Left ventricle myocardium inferior (tissue), 1 donor: ENCODE measurements around the gene CDK5R1. TPM values are rescaled to one million over a fixed set of nuclear protein-coding genes. Genes with fewer than 3 reads are reported as not detected.
A peak's percentile ranks its signal among the peaks of the same experiment; 100 is the strongest.

Experiments
- DNase-seq: peaks from one replicate; pipeline ENCODE4 v3.0.0-alpha.2; 2020
- H3K27ac ChIP-seq: fragments of 200-600 bp; replicated peaks from 2 replicates; pipeline ENCODE4 v1.8.0; 2021
- H3K27me3 ChIP-seq: fragments of 200-600 bp; 2 replicates; pipeline ENCODE4 v1.8.0; 2021; ENCODE audit warnings: low read depth
- H3K36me3 ChIP-seq: fragments of 200-600 bp; 2 replicates; pipeline ENCODE4 v1.8.0; 2021
- H3K4me1 ChIP-seq: fragments of 200-600 bp; 2 replicates; pipeline ENCODE4 v1.8.0; 2021
- H3K4me3 ChIP-seq: fragments of 200-600 bp; 2 replicates; pipeline ENCODE4 v1.8.0; 2021; ENCODE audit warnings: mild to moderate bottlenecking, moderate library complexity
- H3K9me3 ChIP-seq: fragments of 200-600 bp; replicated peaks from 2 replicates; pipeline ENCODE4 v1.8.0; 2021
- CTCF ChIP-seq: fragments of 200-600 bp; IDR thresholded peaks from 2 replicates; pipeline ENCODE4 v1.8.0; 2021; ENCODE audit warnings: antibody characterized with exemption, mild to moderate bottlenecking, borderline replicate concordance
- intact Hi-C: fragments of 100-400 bp; cut with micrococcal nuclease; formaldehyde crosslinking; loops from one replicate; pipeline ENCODE4 v1.11.0; 2022
- total RNA-seq: library from RNA; stranded (reverse); fragmentation: NEBNext Ultra II Directional; extraction: Animal tissue kit (Norgen Biotek cat#: 25700); gene quantifications from one replicate; pipeline ENCODE4 v1.2.1, GENCODE V29; 2021
- donor health status: DM: no; HTN: yes; CAD: no; lungs with severe emphysema.

The CDK5R1 gene
- total RNA-seq, 1 donor from 2014 or later: 1.5 TPM

- Histone ChIP-seq H3K9me3 (no peaks in the 10 kb centered on the region), H3K36me3 (peaks cover 13% of the 10 kb centered on the region), H3K4me1 (peaks cover 48% of the 10 kb centered on the region), H3K4me3 (peak overlapping the region; percentile 69), H3K27me3 (no peaks in the 10 kb centered on the region), H3K27ac (peak overlapping the region; percentile 85)
- intact Hi-C loops: no loop called here
- peak; percentile 74 for DNase-seq
- TF ChIP-seq CTCF: no peak
These were observed 587 bp upstream of the CDK5R1 start for GRCh38 chr17:32486111-32486700.

- peak overlapping the region; percentile 40 for H3K27ac ChIP-seq
- peaks cover 47% of the 10 kb centered on the region for H3K4me1 ChIP-seq
- TF ChIP-seq CTCF: no peak
- no peak for DNase-seq
- H3K36me3 ChIP-seq: no peaks in the 10 kb centered on the region
- H3K27me3 ChIP-seq: no peaks in the 10 kb centered on the region
- intact Hi-C loops: no loop called here
- H3K9me3 ChIP-seq: no peaks in the 10 kb centered on the region
- H3K4me3 ChIP-seq: peak overlapping the region; percentile 69
These were observed 832 bp downstream of the CDK5R1 start for GRCh38 chr17:32487473-32488176.

GRCh38 chr17:32488177-32488542 lies 1.4 kb downstream of the CDK5R1 start:
- Histone ChIP-seq H3K9me3 (no peaks in the 10 kb centered on the region), H3K36me3 (no peaks in the 10 kb centered on the region), H3K27ac (no peak overlapping the region), H3K4me1 (peaks cover 46% of the 10 kb centered on the region), H3K27me3 (no peaks in the 10 kb centered on the region), H3K4me3 (peak overlapping the region; percentile 69)
- intact Hi-C loops: no loop called here
- TF ChIP-seq CTCF: no peak
- no peak for DNase-seq

- Histone ChIP-seq H3K4me3 (no peak overlapping the region), H3K27ac (no peak overlapping the region), H3K27me3 (no peaks in the 10 kb centered on the region), H3K36me3 (no peaks in the 10 kb centered on the region), H3K4me1 (peaks cover 46% of the 10 kb centered on the region), H3K9me3 (no peaks in the 10 kb centered on the region)
- DNase-seq: no peak
- no peak for TF ChIP-seq CTCF
- intact Hi-C loops: no loop called here
These were observed 1.9 kb downstream of the CDK5R1 start for GRCh38 chr17:32488604-32489180.

GRCh38 chr17:32489320-32490100 lies 2.7 kb downstream of the CDK5R1 start:
- intact Hi-C loops: no loop called here
- Histone ChIP-seq H3K9me3 (no peaks in the 10 kb centered on the region), H3K4me1 (peaks cover 42% of the 10 kb centered on the region), H3K27me3 (no peaks in the 10 kb centered on the region), H3K36me3 (no peaks in the 10 kb centered on the region), H3K4me3 (no peak overlapping the region), H3K27ac (no peak overlapping the region)
- TF ChIP-seq CTCF: no peak
- no peak for DNase-seq
